ENCODE data around the gene PLXND1. TPM values are rescaled to one million over a fixed set of nuclear protein-coding genes. Genes with fewer than 3 reads are reported as not detected.

Gene PLXND1
- total RNA-seq, 1 experiment from 2014 or later, result 47.3 TPM

GRCh38 chr3:129530821-129531220, 75.7 kb downstream of the PLXND1 start:
- Histone ChIP-seq H3K9me2 (ENCODE audit: insufficient read depth) (no peaks in the 10 kb centered on the region), H3K79me2 (ENCODE audit: insufficient read depth, low read length) (no peaks in the 10 kb centered on the region), H4K20me1 (ENCODE audit: insufficient read depth) (no peaks in the 10 kb centered on the region), H3K4me2 (ENCODE audit: low read length) (no peak overlapping the region), H3K36me3 (ENCODE audit: control insufficient read depth in 1 of 2, insufficient read depth in 2 of 2, low read length in 2 of 2) (no peaks in the 10 kb centered on the region), H3K27ac (ENCODE audit: low read depth, low read length) (no peak overlapping the region), H3K4me3 (replicated peaks in 1 of 2; ENCODE audit: low read depth in 1 of 2, low read length in 2 of 2) (no peak overlapping the region), H3K9ac (ENCODE audit: low read length) (no peak overlapping the region), H3K27me3 (ENCODE audit: insufficient read depth, low read length) (no peaks in the 10 kb centered on the region), H3K9me3 (ENCODE audit: control insufficient read depth in 1 of 2, insufficient read depth in 1 of 2, low read depth in 1 of 2, low read length in 2 of 2) (no peaks in the 10 kb centered on the region), H2AFZ (ENCODE audit: low read depth, low read length, poor library complexity, severe bottlenecking) (no peak overlapping the region), H3K4me1 (ENCODE audit: control insufficient read depth in 1 of 2, insufficient read depth in 2 of 2, low read length in 2 of 2) (peaks cover 0 to 4% of the 10 kb centered on the region in 2 experiments; a peak in 1 of 4 replicates)
- CTCF ChIA-PET, result no interaction called here
- TF ChIP-seq CEBPB (IDR thresholded peaks at IDR 0.05; ENCODE audit: low read depth) (no peak), POLR2A (IDR thresholded peaks at IDR 0.05; ENCODE audit: borderline replicate concordance, extremely low read depth, insufficient read depth, insufficient read length) (no peak), ZNF274 (IDR thresholded peaks at IDR 0.05; ENCODE audit: low read depth, low read length) (no peak), EZH2 (IDR thresholded peaks at IDR 0.05) (no peak)
- intact Hi-C loops (cut with micrococcal nuclease), result no loop called here
- RAD21 ChIA-PET (ENCODE audit: low non-redundant PET in 1 of 2, low total read pairs in 2 of 2, uncharacterized antibody in 2 of 2, unreplicated experiment in 2 of 2), result no interaction called here
- DNase-seq (ENCODE audit: low read depth, low spot score) (no peak), ATAC-seq (no peak)
- POLR2A ChIA-PET, result no interaction called here
- BruUV-seq (replicated peaks), result no TSS peak

- Histone ChIP-seq H3K4me2 (ENCODE audit: low read length) (no peak overlapping the region), H3K79me2 (ENCODE audit: insufficient read depth, low read length) (no peaks in the 10 kb centered on the region), H3K27ac (ENCODE audit: low read depth, low read length) (no peak overlapping the region), H3K36me3 (ENCODE audit: control insufficient read depth in 1 of 2, insufficient read depth in 2 of 2, low read length in 2 of 2) (no peaks in the 10 kb centered on the region), H3K4me3 (replicated peaks in 1 of 2; ENCODE audit: low read depth in 1 of 2, low read length in 2 of 2) (no peak overlapping the region), H3K4me1 (ENCODE audit: control insufficient read depth in 1 of 2, insufficient read depth in 2 of 2, low read length in 2 of 2) (peaks cover 0 to 4% of the 10 kb centered on the region in 2 experiments; a peak in 1 of 4 replicates), H3K27me3 (ENCODE audit: insufficient read depth, low read length) (no peaks in the 10 kb centered on the region), H3K9ac (ENCODE audit: low read length) (no peak overlapping the region), H4K20me1 (ENCODE audit: insufficient read depth) (no peaks in the 10 kb centered on the region), H3K9me3 (ENCODE audit: control insufficient read depth in 1 of 2, insufficient read depth in 1 of 2, low read depth in 1 of 2, low read length in 2 of 2) (no peaks in the 10 kb centered on the region), H2AFZ (ENCODE audit: low read depth, low read length, poor library complexity, severe bottlenecking) (no peak overlapping the region), H3K9me2 (ENCODE audit: insufficient read depth) (no peaks in the 10 kb centered on the region)
- TF ChIP-seq ZBTB33 (IDR thresholded peaks at IDR 0.05; ENCODE audit: extremely low read depth, insufficient replicate concordance, low read length) (no peak), MAX (IDR thresholded peaks at IDR 0.05) (no peak), EGR1 (IDR thresholded peaks at IDR 0.05; ENCODE audit: low read depth) (no peak), POLR2A (IDR thresholded peaks at IDR 0.05; ENCODE audit: borderline replicate concordance, extremely low read depth, insufficient read depth, insufficient read length) (no peak), TCF7L2 (IDR thresholded peaks at IDR 0.05; ENCODE audit: borderline replicate concordance, extremely low read depth, insufficient read depth, insufficient read length) (no peak)
- RAD21 ChIA-PET (ENCODE audit: low non-redundant PET in 1 of 2, low total read pairs in 2 of 2, uncharacterized antibody in 2 of 2, unreplicated experiment in 2 of 2), result no interaction called here
- no peak for ATAC-seq
- intact Hi-C loops (cut with micrococcal nuclease), result no loop called here
- DNase-seq (ENCODE audit: low read depth, low spot score), result no peak
- POLR2A ChIA-PET, result no interaction called here
- BruUV-seq (replicated peaks), result no TSS peak
- CTCF ChIA-PET, result no interaction called here
Measured at GRCh38 chr3:129530251-129530791, 76.2 kb downstream of the PLXND1 start.

All from HCT116 (cell line).